NCI-H187 treated with DMSO at 0.1 percent for 48 hours (cell line): ENCODE results near the gene RNF126.
"Not testable (repeated sequence)": the region's sequence is repeated elsewhere in the genome, so short reads cannot be mapped to it uniquely, and the experiment has no call there.

Experiments
- DNase-seq: peaks from one replicate; lab custom pipeline; 2025; lab: John Stamatoyannopoulos, UW

RNF126 gene

GRCh38 chr19:628168-628567 is 34.8 kb downstream of the RNF126 start:
- DNase-seq, result no peak

GRCh38 chr19:626566-626965 is 36.4 kb downstream of the RNF126 start:
- DNase-seq, result not testable (repeated sequence)

DNA sequence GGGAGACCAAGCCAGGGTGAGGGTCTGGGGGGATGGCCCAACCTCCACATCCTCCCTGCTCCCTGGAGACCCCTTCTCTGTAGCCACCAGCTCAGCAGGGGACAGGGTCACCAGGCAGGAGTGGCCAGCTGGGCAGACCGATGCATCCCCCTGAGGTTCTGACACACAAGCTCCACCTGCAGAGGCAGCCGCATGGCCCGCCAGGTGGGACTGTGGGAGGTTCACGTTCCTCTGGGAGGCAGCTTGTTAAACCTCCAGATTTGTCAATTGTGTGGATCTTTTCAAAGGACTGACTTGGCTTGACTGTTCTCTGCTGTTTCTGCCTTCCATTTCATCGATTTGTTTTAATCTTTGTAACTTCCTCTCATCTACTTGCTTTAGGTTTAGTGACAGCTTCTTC is 37.8 kb downstream of the RNF126 start:
- no peak for DNase-seq

DNA sequence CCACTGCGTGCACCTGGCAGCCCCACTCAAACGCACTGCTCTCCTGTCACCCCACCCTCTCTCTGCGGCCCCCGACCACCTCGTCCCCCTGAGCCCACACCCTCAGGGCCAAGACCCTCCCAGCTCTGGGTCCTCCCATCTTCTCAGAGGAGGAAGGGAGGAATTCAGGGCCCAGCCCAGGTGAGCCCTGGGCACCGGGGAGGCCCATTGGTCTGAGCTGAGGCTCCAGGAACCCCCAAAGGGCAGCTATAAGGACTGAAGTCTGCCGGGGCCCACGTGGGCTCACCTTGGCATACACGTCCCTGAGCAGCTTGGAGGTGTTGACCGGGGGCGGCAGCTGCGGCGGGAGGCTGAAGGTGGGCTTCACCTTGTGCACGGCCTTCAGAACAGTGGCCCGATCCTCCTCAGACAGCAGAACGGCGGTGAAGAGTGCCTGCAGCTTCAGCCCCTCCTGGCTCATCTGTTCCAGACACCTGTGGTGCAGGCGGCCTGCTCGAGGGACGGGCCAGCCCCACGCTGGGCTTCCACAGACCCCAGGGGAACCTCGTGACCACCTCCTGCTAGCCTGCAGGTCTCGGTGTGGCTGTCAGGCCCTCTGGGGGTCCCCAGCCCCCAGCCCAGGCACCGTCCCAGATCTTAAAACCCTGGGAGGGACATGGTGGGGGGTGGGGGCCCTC is 38.4 kb downstream of the RNF126 start:
- no peak for DNase-seq

DNA sequence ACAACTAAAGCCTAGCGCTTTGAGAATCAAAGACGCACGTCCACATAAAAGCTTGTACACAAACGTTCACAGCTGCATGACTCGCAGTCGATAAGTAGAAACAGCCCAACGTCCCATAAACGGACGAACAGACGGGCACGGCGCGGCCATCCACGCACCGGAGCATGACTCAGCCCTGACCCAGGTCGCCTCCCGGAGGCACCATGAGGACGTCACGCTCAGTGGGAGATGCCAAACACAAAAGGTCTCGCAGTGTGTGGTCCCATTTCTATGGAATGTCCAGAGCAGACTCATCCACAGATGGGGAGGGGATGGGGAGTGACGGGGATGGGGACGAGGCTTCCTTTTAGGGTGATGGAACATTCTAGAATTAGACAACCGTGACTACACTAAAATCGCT is 39.0 kb downstream of the RNF126 start:
- DNase-seq, result no peak

- DNase-seq, result no peak
Observed at GRCh38 chr19:623175-623916, 39.7 kb downstream of the RNF126 start.

DNA sequence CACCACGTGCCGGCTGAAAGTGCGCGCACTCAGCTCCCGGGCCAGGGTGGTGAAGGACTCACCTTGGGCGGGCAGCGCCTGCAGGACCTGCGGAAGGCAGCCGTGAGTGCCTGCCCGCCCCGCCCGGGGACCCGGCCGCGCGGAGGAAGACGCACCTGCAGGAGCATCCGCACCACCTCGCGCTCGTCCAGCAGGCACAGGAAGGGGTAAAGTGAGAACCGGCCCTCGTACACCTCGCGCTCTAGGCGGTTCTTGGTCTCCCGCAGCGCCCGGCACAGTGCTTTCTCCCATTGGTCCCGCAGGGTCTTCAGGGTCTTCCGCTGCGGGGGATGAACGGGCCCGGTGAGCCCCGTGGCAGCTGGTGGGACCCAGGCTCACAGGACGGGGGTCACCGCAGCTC is 40.3 kb downstream of the RNF126 start:
- DNase-seq, result no peak

DNA sequence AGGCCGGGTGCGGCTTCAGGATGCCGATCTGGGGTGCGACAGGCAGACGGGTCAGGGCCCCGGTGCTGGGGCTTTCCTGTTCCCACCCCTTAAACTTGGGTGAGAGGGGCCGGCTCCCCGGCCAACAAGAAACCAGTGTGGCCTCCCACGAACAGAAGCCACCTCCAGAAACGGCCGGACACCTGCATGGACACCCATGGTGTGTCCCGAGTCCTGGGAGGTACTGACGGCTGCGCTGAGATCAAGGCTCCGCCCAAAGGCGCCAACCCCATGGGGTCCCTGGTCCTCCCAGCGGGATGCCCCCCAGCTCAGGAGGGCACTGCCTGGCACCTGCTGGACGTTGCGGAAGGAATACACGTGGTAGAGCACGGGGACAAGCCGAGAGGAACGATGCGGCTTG is 41.2 kb downstream of the RNF126 start:
- no peak for DNase-seq

DNA sequence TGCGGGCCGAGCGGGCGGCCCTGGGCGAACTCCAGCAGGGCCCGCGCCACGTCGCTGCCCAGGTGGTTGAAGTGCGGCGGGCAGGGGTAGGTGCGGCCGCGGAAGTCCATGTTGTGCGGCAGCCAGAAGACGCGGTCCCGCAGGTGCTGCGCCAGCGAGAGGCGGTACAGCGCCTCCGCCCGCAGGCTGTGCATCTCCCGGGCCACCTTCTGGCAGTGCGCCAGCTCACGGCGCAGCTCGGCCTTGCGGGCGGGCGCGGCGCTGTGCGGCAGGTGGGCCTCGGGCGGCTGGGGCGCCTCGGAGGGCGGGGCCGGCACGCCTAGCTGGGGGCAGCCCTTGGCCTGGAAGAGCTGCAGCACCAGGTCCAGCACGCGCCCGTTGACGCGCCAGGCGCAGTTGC is 41.8 kb downstream of the RNF126 start:
- DNase-seq, result not testable (repeated sequence)

- no peak for DNase-seq
Observed at GRCh38 chr19:620166-620862, 42.7 kb downstream of the RNF126 start.

DNA sequence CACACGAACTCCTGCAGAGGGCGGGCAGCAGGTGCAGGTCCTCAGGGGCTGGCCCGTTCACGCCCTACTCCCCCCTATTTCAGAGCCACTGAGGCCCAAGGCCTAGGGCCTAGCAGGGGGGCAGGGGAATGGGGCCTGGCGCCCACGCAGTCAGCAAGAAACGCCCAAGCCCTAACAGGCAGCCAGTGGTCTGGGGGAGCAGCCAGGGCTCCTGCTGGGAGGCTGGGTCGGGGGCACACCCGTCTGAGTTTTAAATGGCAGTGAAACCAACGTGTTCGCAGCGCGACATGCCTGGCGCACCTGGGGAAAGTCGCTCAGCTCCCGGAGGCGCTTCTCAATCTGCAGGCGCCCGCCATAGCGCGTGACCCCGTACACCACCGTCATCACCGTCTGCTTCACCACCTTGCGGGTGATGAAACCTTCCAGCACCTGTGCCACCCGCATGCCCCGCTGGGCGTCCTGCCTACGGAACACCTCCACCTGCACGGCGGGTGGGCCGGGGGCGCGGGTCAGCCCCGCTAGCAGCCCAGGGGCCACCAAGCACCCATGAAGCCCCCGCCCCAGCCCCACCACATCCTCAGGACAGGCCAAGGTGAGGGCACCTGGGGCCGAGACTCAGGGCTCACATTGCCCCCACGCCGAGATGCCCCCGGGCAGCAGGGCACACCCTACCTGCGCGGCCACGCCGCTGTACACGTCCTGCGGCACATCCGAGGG is 43.6 kb downstream of the RNF126 start:
- no peak for DNase-seq

DNA sequence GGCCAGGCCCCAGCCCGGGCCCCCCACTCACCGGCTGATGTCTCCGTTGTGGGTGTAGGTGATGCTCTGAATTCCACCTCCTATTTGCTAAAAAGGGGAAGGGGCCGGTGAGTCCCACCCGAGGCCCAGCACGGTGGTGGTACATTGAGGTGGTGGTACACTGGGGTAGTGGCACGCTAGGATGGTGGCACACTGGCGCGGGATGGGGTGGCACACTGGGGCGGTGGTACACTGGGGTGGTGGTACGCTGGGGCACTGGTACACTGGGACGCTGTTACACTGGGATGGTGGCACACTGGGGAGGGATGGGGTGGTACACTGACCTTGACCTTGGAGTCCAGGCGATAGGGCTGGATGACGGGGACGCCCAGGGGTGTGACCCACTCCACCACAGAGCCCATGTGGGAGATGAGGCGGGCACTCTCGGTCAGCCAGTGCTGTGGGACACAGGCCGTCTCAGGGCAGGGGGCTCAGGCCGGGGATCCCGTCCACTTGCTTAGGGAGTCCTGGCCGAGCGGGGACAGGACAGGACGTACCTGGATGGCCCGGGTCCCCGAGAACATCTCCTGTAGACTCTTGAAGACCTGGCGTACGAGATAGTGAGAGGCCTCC is 44.2 kb downstream of the RNF126 start:
- DNase-seq, result no peak

DNA sequence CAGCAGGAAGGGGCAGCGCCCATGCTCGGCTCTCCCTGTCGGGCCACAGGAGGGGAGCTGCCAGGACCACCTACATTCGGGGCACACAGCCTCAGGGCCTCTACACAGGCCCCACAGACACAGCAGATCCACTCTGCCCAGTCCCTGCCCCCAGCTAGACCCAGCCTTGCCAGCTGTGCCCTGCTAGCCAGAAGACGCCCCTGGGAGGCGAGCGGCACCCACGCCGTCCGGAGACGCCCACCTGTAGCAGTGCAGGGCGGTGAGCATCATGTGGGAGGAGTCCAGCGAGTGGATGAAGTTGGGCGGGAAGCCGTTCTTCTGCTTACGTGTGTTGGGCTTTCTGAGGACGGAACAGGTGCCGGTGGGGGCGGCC is 44.8 kb downstream of the RNF126 start:
- DNase-seq, result no peak

DNA sequence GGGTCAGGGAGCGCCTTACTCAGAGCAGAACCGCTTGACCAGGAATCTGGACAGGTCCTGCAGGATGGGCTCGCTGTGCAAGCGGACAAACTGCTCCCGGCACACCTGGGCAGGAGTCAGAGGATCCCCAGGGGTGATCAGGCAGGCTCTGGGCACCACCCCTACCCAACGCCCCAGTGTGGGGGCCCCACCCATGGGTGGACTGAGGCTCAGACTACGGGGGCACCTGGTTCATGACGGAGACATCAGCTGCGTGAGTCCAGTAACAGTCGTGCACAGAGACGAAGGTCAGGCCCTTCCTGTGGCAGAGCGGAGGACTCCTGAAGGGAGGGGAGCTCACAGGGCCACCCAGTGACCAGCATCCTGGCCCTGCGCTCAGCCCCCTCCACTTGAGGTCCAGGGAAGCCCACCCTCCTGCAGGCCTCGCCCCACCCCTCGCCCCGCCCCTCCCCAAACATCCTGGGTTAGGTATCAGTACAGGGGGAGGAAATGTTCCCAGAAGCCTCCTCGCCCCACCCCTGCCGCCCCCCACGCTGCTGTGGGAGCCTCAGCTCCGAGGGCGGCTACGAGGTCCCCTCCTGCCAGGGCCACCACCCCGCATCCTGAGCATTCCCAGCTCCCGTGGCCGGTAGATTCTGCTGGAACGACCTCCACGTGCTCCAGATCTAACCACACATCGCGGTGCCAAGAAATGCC is 45.3 kb downstream of the RNF126 start:
- no peak for DNase-seq

DNA sequence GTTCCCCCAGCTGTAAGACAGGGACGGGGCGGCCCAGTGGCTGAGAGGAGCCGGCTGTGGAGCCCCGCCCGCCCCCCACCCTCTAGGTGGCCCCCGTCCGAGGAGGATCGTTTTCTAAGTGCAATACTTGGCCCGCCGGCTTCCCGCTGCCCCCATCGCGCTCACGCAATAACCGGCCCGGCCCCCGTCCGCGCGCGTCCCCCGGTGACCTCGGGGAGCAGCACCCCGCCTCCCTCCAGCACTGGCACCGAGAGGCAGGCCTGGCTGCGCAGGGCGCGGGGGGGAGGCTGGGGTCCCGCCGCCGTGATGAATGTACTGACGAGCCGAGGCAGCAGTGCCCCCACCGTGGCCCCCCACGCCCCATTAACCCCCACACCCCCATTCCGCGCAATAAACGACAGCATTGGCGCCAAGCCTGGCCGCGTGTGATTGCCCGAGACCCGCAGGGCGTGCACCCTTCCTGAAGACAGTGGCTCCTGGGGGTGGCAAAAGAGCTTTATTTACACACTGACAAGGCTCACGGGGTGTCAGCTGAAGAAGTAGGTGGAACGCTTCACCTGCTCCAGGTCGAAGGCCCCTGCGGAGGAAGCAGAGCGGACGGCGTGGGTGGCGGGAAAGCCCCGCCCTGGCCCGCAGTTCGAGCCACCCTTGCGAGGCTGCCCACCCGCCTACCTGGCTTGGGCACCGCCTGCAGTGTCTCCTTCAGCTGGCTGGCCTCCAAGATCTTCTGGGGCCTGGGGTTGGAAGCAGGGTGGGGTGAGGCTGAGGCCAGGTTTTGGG is 46.1 kb downstream of the RNF126 start:
- DNase-seq, result no peak

- no peak for DNase-seq
Observed at GRCh38 chr19:616062-616700, 46.8 kb downstream of the RNF126 start.

GRCh38 chr19:615619-616018 is 47.4 kb downstream of the RNF126 start:
- DNase-seq, result no peak

- no peak for DNase-seq
Observed at GRCh38 chr19:613732-614567, 49.1 kb downstream of the RNF126 start.

- no peak for DNase-seq
Observed at GRCh38 chr19:612941-613340, 50.1 kb downstream of the RNF126 start.
